Thymus (tissue), 11 donors: Measurements from ENCODE around the gene MT2A. TPM values are rescaled to one million over a fixed set of nuclear protein-coding genes. Genes with fewer than 3 reads are reported as not detected.
"Not testable (repeated sequence)": the region's sequence is repeated elsewhere in the genome, so short reads cannot be mapped to it uniquely, and the experiment has no call there.

ENCODE experiments used
- DNase-seq, 9 donors: peaks; one replicate each; pipeline ENCODE4 v3.0.0-alpha.2; 2013; ENCODE audit warnings: low spot score in 9 of 9, low read depth in 6 of 9, missing footprints in 1 of 9
- H3K27ac ChIP-seq, 2 donors: one replicate each; pipeline ENCODE4 v1.5.1; 2013; ENCODE audit warnings: control low read depth in 1 of 2, low read depth in 1 of 2, low read length in 1 of 2, mild to moderate bottlenecking in 1 of 2, moderate library complexity in 1 of 2
- H3K27me3 ChIP-seq, 2 donors: one replicate each; pipeline ENCODE4 v1.5.1; 2013; ENCODE audit warnings: low read length in 1 of 2; ENCODE audit not compliant: control insufficient read depth in 2 of 2, insufficient read depth in 1 of 2
- H3K36me3 ChIP-seq, 2 donors: one replicate each; pipeline ENCODE4 v1.5.1; 2013; ENCODE audit warnings: low read length in 1 of 2, mild to moderate bottlenecking in 1 of 2, moderate library complexity in 1 of 2; ENCODE audit not compliant: control insufficient read depth in 2 of 2, insufficient read depth in 2 of 2
- H3K4me1 ChIP-seq, 2 donors: one replicate each; pipeline ENCODE4 v1.5.1; 2013; ENCODE audit warnings: low read length in 2 of 2; ENCODE audit not compliant: control insufficient read depth in 2 of 2, insufficient read depth in 2 of 2
- H3K4me3 ChIP-seq, 2 donors: one replicate each; pipeline ENCODE4 v1.5.1; 2013; ENCODE audit warnings: low read length in 2 of 2, control low read depth in 1 of 2, mild to moderate bottlenecking in 1 of 2
- H3K9me3 ChIP-seq, 2 donors: one replicate each; pipeline ENCODE4 v1.5.1; 2013; ENCODE audit warnings: low read length in 1 of 2, mild to moderate bottlenecking in 1 of 2; ENCODE audit not compliant: control insufficient read depth in 2 of 2, insufficient read depth in 1 of 2
- WGBS: extraction: QIAGEN DNeasy Blood & Tissue Kit; methylation state at CpG from one replicate; pipeline ENCODE4 v1.1.7; 2013; 5-methylcytosine and 5-hydroxymethylcytosine counted together
- polyA plus RNA-seq: library from polyadenylated mRNA; stranded (reverse); fragments of 200-250 nt; gene quantifications from one replicate; pipeline ENCODE4 v1.2.3, GENCODE V29; 2013
- total RNA-seq: library from RNA; stranded (reverse); fragments of 120-200 nt; gene quantifications from one replicate; pipeline ENCODE4 v1.2.4, GENCODE V29; 2013
- donor health status: healthy.

Gene MT2A
- total and polyA plus RNA-seq, 2 donors = 7.8 to 2,040 TPM

GRCh38 chr16:56574625-56575024 lies 33.8 kb upstream of the MT2A start:
- no peaks in the 10 kb centered on the region for H3K36me3 ChIP-seq
- no peak overlapping the region for H3K27ac ChIP-seq
- H3K4me3 ChIP-seq = no peak overlapping the region
- no peak for DNase-seq
- peaks cover 0 to 3% of the 10 kb centered on the region in 2 donors for H3K4me1 ChIP-seq
- H3K9me3 ChIP-seq = no peaks in the 10 kb centered on the region
- 77% methylated on average over 1 of the region's 1 CpG for WGBS
- H3K27me3 ChIP-seq = no peaks in the 10 kb centered on the region

GRCh38 chr16:56576585-56577299 lies 31.6 kb upstream of the MT2A start:
- Histone ChIP-seq H3K4me3 (no peak overlapping the region), H3K27me3 (peaks cover 0 to 3% of the 10 kb centered on the region in 2 donors), H3K4me1 (peaks cover 0 to 3% of the 10 kb centered on the region in 2 donors), H3K27ac (no peak overlapping the region), H3K36me3 (no peaks in the 10 kb centered on the region), H3K9me3 (no peaks in the 10 kb centered on the region)
- peak; percentile 36 to 83 (median 59) for DNase-seq
- 31% methylated on average over 8 of the region's 8 CpGs for WGBS

GRCh38 chr16:56577300-56577625 lies 31.1 kb upstream of the MT2A start:
- Histone ChIP-seq H3K4me1 (peaks cover 0 to 3% of the 10 kb centered on the region in 2 donors), H3K4me3 (no peak overlapping the region), H3K36me3 (no peaks in the 10 kb centered on the region), H3K9me3 (no peaks in the 10 kb centered on the region), H3K27me3 (peaks cover 0 to 8% of the 10 kb centered on the region in 2 donors), H3K27ac (no peak overlapping the region)
- DNase-seq = no peak
- 84% methylated on average over 4 of the region's 4 CpGs for WGBS

- Histone ChIP-seq H3K4me1 (peaks cover 0 to 3% of the 10 kb centered on the region in 2 donors), H3K4me3 (no peak overlapping the region), H3K36me3 (no peaks in the 10 kb centered on the region), H3K27ac (no peak overlapping the region), H3K9me3 (no peaks in the 10 kb centered on the region), H3K27me3 (peaks cover 0 to 28% of the 10 kb centered on the region in 2 donors)
- 95% methylated on average over 6 of the region's 6 CpGs for WGBS
- DNase-seq = no peak
Measured at GRCh38 chr16:56580391-56581048, 27.9 kb upstream of the MT2A start.

- H3K9me3 ChIP-seq, H3K4me3 ChIP-seq, H3K4me1 ChIP-seq, H3K36me3 ChIP-seq, H3K27ac ChIP-seq, DNase-seq: not testable (repeated sequence)
- 98% methylated on average over 2 of the region's 2 CpGs for WGBS
- H3K27me3 ChIP-seq = peaks cover 13 to 46% of the 10 kb centered on the region in 2 donors
Measured at GRCh38 chr16:56582911-56583310, 25.5 kb upstream of the MT2A start.

- no peak for DNase-seq
- Histone ChIP-seq H3K4me3 (no peak overlapping the region), H3K27me3 (peaks cover 16 to 53% of the 10 kb centered on the region in 2 donors), H3K4me1 (no peaks in the 10 kb centered on the region), H3K36me3 (no peaks in the 10 kb centered on the region), H3K9me3 (no peaks in the 10 kb centered on the region), H3K27ac (no peak overlapping the region)
- 91% methylated on average over 11 of the region's 11 CpGs for WGBS
Measured at GRCh38 chr16:56583351-56584168, 24.8 kb upstream of the MT2A start.

- Histone ChIP-seq H3K4me3 (no peak overlapping the region), H3K27me3 (peaks cover 23 to 60% of the 10 kb centered on the region in 2 donors), H3K9me3 (no peaks in the 10 kb centered on the region), H3K27ac (no peak overlapping the region), H3K4me1 (peaks cover 0 to 3% of the 10 kb centered on the region in 2 donors), H3K36me3 (no peaks in the 10 kb centered on the region)
- no peak for DNase-seq
- WGBS = 93% methylated on average over 11 of the region's 11 CpGs
Measured at GRCh38 chr16:56584276-56584675, 24.1 kb upstream of the MT2A start.

- DNase-seq = no peak
- Histone ChIP-seq H3K27ac (no peak overlapping the region), H3K36me3 (no peaks in the 10 kb centered on the region), H3K27me3 (peaks cover 31 to 70% of the 10 kb centered on the region in 2 donors), H3K4me1 (peaks cover 4% of the 10 kb centered on the region in 2 donors), H3K4me3 (no peak overlapping the region), H3K9me3 (no peaks in the 10 kb centered on the region)
- WGBS = 44% methylated on average over 9 of the region's 9 CpGs
Measured at GRCh38 chr16:56588781-56589140, 19.6 kb upstream of the MT2A start.
